ENCODE data around the gene NTN1.

The NTN1 gene

DNA sequence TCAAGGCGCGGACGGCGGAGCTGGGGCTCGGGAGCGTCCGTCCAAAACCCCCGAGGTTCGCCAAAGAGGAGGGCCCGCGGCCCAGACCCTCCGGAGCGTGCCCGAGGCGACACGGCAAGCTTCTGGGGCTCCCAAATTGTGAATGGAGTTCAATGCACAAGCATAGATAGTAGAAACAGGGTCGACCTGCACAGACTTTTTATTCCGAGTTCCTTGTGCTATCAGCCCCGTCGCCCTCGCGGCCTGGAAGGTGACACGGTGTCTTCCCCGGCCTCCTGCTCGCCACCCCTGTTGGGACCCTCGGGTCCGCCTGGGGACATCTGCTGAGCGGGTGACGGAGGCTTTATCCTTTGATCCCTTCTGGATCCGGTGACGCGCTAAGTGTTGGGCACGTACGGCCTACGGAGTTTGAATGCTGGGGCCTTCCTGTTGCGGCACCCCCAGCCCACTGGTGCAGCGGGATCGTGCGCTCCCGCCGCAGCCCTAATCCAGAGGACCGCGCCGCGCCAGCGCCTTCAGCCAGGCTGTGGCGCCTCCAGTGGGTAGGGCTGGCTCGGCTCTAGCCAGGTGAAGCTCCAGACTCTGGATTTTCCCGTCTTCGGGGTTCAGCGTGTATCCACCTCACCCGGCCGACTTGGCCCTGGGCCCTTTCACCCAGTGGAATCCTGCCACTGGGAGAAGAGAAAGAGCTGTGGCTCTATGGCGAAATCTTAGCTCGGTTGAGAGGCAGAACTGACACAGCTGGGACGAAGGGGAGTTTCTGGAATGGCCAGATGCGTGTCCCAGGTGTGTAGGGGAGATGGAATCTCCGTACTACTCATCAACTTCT, 17.0 kb upstream of the NTN1 start:
- H3K4me3 ChIP-seq (ENCODE audit: low read depth, low read length), result no peak overlapping the region
- DNase-seq (ENCODE audit: low read depth), result no peak

DNA sequence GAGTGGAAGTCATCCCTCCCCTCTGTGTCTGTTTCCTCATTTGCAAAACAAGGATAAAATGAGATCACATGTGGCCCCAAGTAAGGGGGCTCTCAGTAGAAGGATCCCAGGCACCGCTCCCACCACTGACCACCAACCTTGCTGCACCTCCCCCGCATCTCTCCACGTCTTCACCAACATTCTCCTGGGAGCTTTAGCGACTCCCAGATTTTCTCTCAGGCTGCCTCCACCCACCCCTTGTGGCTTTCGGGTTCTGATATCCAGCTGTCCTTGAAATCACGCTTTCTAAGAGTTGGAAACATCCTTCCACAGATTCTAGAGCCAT, 16.4 kb upstream of the NTN1 start:
- DNase-seq (ENCODE audit: low read depth), result no peak
- H3K4me3 ChIP-seq (ENCODE audit: low read depth, low read length), result no peak overlapping the region

DNA sequence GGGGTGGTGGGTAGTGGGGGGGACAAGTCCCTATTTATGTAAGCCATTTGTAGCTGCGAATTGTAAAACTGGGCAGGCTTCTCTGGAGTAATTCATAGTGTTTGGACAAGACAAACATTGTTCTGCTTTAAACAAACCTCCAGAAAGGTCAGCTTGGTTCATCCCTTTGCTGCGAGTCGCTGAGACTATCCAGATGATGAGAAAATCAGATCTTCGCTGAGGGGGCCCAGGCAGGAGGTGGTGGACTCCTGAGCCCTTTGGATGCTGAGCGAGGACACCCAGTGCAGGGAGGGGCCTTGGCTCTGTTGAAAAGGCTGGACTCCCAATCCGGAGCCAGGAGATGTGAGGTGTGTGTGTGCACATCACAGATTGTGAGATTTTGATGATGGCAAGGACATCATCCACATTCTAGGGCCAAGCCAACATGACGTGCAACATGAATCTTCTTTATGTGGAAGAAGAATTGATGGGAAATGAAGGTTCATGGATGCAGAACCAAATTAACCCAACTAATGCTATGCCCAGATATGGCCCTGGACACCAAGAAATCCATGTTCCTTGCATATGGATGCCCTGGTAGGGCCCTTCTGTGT, 15.0 kb upstream of the NTN1 start:
- no peak overlapping the region for H3K4me3 ChIP-seq (ENCODE audit: low read depth, low read length)
- no peak for DNase-seq (ENCODE audit: low read depth)

DNA sequence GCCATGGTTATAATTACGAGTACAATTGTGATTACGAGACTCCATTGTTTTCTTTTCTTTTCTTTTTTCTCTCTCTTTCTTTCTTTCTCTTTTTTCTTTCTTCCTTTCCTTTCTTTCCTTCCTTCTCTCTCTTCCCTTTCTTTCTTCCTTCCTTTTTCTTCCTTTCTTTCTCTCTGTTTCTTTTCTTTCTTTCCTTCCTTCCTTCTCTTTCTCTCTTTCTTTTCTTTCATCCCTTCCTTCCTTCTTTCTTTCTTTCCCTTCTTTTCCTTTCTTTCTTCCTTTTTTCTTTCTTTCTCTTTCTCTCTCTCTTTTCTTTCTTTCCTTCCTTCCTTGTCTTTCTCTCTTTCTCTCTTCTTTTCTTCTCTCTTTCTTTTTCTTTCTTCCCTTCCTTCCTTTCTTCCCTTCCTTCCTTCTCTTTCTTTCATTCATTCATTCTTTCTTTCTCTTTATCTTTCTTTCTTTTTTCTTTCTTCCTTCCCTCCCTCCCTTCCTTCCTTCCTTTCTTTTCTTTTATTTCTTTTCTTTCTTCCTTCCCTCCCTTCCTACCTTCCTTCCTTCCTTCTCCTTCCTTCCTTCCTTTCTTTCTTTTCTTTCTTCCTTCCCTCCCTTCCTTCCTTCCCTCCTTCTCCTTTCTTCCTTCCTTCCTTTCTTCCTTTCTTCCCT, 14.1 kb upstream of the NTN1 start:
- no peak for DNase-seq (ENCODE audit: low read depth)
- H3K4me3 ChIP-seq (ENCODE audit: low read depth, low read length), result no peak overlapping the region

DNA sequence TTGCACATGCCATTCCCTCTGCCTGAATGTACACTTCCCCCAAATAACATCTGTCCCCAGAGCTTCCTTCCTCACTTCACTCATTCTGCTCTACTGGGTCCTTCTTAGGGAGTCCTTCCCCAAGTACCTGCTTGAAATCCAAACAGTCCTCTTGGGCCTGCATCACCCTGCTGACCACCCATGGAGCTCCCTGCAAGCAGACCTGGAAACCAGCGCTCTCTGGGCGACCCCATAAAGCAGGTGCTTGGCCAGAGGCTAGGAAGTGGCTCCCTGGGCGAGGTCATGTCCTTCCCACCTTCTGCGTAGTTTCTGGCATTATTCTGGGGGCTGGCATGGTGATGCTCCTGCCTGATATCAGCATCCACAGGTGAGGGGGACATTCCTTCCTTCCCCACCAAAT, 12.2 kb upstream of the NTN1 start:
- DNase-seq (ENCODE audit: low read depth), result no peak
- no peak overlapping the region for H3K4me3 ChIP-seq (ENCODE audit: low read depth, low read length)

DNA sequence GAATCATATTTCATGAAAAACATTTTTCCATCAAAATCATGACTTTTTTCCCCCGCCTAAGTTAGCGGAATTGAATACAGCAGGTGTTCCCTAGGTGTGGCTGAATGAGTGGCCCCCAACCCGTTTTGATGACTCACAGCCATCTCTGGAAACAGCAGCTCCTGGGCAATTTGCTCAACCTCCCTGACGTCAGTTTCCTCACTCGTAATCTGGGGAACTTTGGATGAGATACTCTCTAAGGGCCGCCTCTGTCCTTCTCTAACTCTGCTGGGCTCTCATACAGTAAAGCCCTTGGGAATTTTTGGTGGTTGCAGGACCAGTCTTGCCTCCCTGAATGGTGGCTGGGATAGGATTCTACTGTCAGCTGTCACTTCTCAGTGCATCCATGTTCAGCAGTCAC, 11.6 kb upstream of the NTN1 start:
- no peak for DNase-seq (ENCODE audit: low read depth)
- H3K4me3 ChIP-seq (ENCODE audit: low read depth, low read length), result no peak overlapping the region

DNA sequence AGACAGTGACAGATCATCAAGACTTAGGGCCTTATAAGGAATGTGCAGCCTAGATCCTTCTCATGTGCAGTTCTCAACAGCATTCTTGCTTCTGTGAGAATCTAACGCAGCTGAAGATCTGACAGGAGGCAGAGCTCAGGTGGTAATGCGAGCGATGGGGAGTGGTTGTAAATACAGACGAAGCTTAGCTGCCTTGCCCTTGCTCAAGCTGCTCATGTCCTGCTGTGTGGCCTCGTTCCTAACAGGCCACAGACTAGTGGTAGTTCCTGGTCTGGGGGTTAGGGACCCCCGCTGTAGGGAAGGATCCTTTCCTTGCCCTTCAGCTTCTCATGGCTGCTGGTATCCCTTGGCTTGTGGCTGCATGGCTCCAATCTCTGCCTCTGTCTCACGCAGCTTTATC, 10.3 kb upstream of the NTN1 start:
- H3K4me3 ChIP-seq (ENCODE audit: low read depth, low read length), result no peak overlapping the region
- no peak for DNase-seq (ENCODE audit: low read depth)

DNA sequence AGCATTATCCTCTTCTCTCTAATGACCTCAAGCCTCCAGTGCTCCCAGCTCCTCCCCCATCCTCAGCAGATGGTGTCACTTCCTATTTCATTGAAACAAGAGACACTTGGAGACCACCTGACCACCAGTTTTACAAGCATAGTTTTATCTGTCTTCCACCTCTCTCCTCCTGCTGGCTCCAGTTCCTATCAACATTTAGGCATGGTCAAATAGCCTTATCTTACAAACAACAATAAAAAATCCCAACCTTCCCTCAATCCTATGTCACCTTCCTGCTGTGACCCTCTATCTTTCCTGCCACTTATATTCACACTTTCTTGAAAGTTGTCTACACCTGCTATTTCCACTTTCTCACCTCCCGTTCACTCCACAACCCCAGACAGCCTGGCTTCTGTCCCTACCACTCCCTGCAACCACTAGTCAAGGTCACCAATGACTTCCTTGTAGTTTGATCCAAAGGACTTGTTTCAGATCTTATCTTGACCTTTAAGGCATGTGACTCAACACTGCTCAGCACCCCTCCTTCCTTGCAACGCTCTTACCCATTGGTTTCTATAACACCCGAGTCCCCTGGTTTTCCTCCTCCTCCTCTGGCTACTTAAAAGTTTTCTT, 4.3 kb upstream of the NTN1 start:
- H3K4me3 ChIP-seq (ENCODE audit: low read depth, low read length), result no peak overlapping the region
- no peak for DNase-seq (ENCODE audit: low read depth)

DNA sequence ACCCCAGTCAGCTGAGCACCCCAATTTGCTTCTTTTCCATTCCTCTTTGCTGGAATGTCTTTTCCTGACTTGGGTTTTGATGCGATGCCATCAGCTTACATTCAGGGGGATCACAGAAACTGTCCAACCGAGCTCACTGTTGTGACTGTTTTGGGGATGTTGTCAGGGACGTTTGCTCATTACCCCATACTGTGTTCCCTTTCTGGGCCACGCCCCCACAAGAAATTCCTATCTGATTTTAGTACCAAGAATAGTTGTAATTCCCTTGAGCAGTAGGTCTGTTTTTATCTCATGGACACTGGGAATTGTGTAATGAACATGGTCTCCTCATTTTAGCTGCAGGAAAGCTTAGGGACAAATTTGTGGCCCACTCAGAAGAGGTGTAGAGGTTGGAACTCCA, 2.6 kb upstream of the NTN1 start:
- H3K4me3 ChIP-seq (ENCODE audit: low read depth, low read length), result no peak overlapping the region
- no peak for DNase-seq (ENCODE audit: low read depth)

DNA sequence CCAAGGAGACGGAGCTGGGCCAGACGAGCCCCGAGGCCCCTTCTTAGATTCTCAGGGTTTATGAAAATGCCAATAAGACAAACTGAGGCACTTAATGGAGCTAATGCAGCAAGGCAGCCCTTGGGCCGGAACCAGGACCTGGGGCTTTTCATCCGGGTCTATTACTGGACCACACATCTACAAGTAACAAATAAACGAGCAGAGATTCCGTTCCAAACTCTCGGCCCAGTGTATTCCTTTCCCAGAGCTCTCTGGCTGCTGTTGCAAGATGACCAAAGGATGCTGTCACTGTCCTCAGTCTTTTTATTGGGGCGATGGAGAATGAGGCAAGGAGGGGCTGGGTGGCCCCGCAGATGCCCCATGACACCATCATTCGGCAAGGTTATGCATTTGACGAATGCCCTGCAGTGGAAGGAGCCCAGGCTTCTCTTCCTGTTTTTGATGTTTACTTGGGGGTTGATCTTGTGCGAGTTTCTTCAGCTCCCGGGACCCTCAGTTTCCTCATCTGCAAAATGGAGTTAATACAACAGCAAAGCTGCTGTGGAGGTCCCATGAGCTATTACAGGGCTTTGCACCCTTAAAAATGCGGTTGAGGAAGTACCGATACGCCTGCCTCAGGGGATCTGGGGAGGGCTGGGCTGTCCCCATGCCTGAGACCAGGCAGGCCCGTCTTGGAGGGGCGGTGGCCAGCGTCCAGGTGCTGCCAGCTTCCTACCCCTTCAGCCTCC, 1.1 kb upstream of the NTN1 start:
- peak overlapping the region; percentile 55 for H3K4me3 ChIP-seq (ENCODE audit: low read depth, low read length)
- no peak for DNase-seq (ENCODE audit: low read depth)

DNA sequence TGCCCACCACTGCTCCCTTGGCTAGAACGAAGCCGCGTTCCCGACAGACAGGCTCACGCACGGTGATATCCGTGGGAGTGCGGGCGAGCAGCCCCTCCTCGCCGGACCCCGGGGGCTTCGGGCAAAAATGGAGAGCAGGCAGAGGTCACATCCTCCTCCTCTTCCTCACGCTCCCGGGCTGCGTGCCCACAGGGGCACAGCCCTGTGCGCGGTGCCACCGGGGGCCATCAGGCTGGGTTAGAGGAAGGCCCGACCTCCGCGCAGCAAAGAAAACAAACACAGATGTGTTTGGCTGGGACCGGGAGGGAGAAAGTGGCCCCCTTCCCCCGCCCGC, 519 bp upstream of the NTN1 start:
- peak overlapping the region; percentile 55 for H3K4me3 ChIP-seq (ENCODE audit: low read depth, low read length)

DNA sequence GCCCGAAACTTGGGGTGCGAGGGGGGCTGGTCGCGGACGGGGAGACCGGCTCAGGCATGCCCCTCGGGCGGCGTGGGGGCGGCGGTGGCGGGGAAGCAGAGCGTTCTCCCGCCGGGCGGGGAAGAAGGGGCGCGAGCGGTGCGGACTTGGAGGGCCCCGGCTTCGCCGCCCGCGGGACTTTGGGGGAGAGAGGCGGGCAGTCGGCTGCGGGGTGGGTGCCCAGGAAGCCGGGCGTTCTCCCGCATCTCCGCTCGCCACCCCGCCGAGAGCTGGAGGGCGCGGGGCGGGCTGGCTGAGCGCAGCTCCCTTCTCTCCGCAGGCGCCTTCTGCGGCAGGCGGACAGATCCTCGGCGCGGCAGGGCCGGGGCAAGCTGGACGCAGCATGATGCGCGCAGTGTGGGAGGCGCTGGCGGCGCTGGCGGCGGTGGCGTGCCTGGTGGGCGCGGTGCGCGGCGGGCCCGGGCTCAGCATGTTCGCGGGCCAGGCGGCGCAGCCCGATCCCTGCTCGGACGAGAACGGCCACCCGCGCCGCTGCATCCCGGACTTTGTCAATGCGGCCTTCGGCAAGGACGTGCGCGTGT, 772 bp downstream of the NTN1 start:
- DNase-seq (ENCODE audit: low read depth), result no peak
- H3K4me3 ChIP-seq (ENCODE audit: low read depth, low read length), result peak overlapping the region; percentile 55

More for the DNA sequence above, 519 bp upstream of the NTN1 start:
- DNase-seq (ENCODE audit: low read depth), result no peak

DNA sequence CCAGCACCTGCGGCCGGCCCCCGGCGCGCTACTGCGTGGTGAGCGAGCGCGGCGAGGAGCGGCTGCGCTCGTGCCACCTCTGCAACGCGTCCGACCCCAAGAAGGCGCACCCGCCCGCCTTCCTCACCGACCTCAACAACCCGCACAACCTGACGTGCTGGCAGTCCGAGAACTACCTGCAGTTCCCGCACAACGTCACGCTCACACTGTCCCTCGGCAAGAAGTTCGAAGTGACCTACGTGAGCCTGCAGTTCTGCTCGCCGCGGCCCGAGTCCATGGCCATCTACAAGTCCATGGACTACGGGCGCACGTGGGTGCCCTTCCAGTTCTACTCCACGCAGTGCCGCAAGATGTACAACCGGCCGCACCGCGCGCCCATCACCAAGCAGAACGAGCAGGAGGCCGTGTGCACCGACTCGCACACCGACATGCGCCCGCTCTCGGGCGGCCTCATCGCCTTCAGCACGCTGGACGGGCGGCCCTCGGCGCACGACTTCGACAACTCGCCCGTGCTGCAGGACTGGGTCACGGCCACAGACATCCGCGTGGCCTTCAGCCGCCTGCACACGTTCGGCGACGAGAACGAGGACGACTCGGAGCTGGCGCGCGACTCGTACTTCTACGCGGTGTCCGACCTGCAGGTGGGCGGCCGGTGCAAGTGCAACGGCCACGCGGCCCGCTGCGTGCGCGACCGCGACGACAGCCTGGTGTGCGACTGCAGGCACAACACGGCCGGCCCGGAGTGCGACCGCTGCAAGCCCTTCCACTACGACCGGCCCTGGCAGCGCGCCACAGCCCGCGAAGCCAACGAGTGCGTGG, 1.5 kb downstream of the NTN1 start:
- H3K4me3 ChIP-seq (ENCODE audit: low read depth, low read length), result peak overlapping the region; percentile 55
- no peak for DNase-seq (ENCODE audit: low read depth)

DNA sequence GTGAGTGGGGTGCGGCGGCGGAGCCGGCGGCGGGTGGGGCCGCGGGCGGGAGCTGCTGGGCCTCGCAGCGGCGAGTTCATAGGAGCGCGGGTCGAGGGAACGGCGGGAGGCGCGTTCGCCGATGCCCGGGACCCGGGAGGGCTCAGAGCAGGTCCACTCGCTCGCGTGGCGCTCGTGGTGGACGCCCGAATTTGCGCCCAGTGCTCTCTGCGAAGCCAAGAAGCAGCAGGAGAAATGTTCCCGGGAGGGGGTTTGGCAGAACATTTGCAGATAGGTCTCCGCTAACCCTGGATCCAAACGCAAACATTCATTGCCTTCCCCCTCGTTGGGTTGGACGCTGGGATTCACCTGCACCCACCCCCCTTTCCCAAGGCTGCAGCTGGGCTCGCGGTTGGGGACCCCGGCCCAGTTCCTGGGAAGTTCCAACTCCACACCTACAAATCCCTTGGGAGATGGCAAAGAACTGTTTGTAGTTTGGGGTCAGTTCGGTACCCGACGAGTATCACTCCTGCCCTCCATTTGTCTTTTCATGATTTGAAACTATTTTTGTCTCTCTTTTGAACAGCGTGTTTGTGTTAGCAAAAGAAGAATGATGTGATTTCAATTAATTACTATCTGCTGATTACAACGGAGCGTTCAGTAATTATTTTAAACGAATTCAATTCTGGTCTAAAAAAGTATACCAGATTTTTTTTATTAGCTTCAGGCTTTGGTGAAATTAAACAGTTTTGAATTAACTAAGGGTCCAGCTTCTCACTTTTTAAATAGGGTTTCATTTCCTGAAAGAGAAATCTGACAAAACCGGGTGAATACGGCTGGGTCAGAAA, 2.3 kb downstream of the NTN1 start:
- DNase-seq (ENCODE audit: low read depth), result no peak
- no peak overlapping the region for H3K4me3 ChIP-seq (ENCODE audit: low read depth, low read length)

DNA sequence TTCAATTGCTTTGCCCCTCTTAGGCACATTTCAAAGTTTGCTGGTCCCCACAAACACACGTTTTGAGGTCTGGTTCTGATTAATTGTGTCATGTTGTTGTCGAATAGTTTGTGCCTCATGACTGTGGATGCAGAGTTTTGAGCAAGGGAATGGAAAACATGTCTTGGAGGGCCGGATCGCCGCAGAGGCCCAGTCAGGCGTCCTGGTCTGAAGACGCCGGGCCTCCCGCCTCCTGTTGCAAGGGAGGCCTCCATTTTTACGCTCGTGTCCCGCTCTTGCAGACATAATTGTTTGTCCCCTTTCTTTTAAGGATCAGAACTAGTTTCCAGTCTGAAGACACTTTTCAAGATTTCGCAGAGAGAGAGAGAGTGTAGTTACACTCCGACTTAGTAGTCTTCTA, 3.2 kb downstream of the NTN1 start:
- no peak for DNase-seq (ENCODE audit: low read depth)
- no peak overlapping the region for H3K4me3 ChIP-seq (ENCODE audit: low read depth, low read length)

DNA sequence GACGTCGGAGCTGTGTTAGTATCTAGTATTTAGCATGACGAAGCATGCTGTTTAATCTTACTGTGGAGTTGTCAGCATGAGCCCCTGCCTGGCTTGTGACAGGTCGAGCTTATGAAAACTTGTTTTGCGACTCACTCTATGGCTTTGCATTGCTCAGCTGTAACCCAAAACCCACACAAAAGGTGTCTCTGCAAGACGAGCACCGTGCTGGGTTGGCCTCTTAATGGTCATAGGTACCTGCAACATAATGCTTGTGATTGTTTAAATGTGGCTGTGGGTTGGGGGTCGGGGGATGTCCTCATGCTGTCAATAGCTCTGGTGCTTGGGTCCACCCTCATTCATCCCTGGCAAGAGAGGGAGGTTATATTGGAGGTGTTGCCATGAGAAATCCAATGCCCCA, 5.4 kb downstream of the NTN1 start:
- no peak overlapping the region for H3K4me3 ChIP-seq (ENCODE audit: low read depth, low read length)
- DNase-seq (ENCODE audit: low read depth), result no peak

DNA sequence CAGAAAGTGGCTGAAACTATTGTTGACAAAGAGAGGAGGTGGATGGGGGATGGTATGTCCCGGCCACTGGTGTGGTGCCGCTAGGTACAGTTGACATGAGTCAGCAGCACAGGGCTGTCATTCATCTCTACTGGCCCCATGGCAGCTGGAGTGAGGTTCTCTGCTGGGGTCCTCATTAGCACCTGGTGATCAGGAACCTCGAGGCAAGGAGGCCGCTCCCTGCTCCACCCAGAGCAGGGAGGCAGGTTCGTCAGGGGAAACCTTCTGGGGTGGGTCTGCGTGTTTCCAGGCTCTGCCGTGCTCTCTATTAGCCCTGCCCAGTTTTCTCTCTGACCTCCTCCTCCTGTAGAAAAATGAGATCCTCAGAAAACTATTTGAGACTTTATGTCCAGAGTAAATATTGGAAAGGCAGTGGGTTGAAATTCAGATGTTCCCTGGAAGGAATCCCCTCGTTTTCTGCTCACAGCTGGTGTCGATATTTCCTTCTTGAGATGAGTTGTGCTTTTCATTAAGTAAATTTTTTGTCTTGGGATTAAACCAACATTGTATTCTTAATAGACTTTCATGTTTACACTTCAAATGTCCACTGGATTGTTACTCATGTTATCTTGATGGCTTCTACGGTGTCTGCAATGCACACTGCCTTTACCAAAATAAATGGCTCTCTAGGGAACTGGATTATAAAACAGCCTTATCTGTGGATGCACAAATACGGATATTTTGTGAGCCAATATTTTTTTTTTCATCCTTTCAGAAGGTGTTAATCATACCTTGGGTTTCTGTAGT, 7.1 kb downstream of the NTN1 start:
- no peak overlapping the region for H3K4me3 ChIP-seq (ENCODE audit: low read depth, low read length)

More for the DNA sequence above, 7.1 kb downstream of the NTN1 start:
- no peak for DNase-seq (ENCODE audit: low read depth)

Measured in skeletal muscle cell (primary cell).